ENCODE data around the gene PCDHA7. TPM values are rescaled to one million over a fixed set of nuclear protein-coding genes. Genes with fewer than 3 reads are reported as not detected.
A peak's percentile ranks its signal among the peaks of the same experiment; 100 is the strongest.

The PCDHA7 gene
- total RNA-seq, 1 donor from 2014 or later = not detected

DNA sequence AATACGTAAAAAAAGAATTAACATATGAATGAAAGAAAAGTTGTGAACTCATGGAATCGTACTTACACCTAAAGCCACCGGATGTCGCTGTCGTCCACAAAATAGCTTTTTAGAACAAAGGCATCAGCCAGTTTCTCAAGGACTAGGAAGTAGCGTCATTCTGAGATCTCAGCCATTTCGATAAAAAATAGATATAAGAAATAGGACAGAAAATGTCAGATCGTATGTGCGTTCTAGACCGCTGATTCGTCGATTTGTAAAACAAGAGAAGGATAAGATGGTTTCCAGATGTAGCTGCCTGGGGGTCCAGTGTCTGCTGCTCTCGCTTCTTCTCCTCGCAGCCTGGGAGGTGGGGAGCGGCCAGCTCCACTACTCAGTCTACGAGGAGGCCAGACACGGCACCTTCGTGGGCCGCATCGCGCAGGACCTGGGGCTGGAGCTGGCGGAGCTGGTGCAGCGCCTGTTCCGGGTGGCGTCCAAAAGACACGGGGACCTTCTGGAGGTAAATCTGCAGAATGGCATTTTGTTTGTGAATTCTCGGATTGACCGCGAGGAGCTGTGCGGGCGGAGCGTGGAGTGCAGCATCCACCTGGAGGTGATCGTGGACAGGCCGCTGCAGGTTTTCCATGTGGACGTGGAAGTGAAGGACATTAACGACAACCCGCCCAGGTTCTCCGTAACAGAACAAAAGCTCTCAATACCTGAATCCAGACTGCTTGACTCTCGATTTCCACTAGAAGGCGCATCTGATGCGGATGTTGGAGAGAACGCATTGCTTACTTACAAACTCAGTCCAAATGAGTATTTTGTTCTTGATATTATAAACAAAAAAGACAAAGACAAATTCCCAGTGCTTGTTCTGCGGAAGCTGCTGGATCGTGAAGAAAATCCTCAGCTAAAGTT is 22.0 kb downstream of the PCDHA7 start, which contains the start of gene PCDHA10:
Gene PCDHA10 (plus strand): TSS at position 126 of the 903 bp plus-strand sequence. CDS start 152 bp downstream, at position 278.
- intact Hi-C loops (cut with micrococcal nuclease) = no loop called here

DNA sequence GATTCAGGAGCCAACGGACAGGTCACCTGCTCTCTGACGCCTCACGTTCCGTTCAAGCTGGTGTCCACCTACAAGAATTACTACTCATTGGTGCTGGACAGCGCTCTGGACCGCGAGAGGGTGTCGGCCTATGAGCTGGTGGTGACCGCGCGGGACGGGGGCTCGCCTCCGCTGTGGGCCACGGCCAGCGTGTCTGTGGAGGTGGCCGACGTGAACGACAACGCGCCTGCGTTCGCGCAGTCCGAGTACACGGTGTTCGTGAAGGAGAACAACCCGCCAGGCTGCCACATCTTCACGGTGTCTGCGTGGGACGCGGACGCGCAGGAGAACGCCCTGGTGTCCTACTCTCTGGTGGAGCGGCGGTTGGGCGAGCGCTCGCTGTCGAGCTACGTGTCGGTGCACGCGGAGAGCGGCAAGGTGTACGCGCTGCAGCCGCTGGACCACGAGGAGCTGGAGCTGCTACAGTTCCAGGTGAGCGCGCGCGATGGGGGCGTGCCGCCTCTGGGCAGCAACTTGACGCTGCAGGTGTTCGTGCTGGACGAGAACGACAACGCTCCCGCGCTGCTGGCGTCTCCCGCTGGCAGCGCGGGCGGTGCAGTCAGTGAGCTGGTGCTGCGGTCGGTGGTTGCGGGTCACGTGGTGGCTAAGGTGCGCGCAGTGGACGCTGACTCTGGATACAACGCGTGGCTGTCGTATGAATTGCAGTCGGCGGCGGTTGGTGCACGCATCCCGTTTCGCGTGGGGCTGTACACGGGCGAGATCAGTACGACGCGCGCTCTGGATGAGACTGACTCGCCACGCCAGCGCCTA is 23.3 kb downstream of the PCDHA7 start:
- Histone ChIP-seq H3K9me3 (replicated peaks) (peaks cover 73% of the 10 kb centered on the region), H3K4me1 (no peaks in the 10 kb centered on the region), H3K27me3 (ENCODE audit: low read depth) (peaks cover 81% of the 10 kb centered on the region), H3K27ac (replicated peaks) (no peak overlapping the region), H3K36me3 (no peaks in the 10 kb centered on the region), H3K4me3 (no peak overlapping the region)
- no peak for DNase-seq
- intact Hi-C loops (cut with micrococcal nuclease) = no loop called here
- TF ChIP-seq, protein P1, sequence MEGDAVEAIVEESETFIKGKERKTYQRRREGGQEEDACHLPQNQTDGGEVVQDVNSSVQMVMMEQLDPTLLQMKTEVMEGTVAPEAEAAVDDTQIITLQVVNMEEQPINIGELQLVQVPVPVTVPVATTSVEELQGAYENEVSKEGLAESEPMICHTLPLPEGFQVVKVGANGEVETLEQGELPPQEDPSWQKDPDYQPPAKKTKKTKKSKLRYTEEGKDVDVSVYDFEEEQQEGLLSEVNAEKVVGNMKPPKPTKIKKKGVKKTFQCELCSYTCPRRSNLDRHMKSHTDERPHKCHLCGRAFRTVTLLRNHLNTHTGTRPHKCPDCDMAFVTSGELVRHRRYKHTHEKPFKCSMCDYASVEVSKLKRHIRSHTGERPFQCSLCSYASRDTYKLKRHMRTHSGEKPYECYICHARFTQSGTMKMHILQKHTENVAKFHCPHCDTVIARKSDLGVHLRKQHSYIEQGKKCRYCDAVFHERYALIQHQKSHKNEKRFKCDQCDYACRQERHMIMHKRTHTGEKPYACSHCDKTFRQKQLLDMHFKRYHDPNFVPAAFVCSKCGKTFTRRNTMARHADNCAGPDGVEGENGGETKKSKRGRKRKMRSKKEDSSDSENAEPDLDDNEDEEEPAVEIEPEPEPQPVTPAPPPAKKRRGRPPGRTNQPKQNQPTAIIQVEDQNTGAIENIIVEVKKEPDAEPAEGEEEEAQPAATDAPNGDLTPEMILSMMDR (IDR thresholded peaks at IDR 0.05; ENCODE audit: borderline replicate concordance) = no peak

More for the DNA sequence above, 22.0 kb downstream of the PCDHA7 start, which contains the start of gene PCDHA10:
- Histone ChIP-seq H3K36me3 (no peaks in the 10 kb centered on the region), H3K27me3 (ENCODE audit: low read depth) (peaks cover 73% of the 10 kb centered on the region), H3K4me1 (no peaks in the 10 kb centered on the region), H3K4me3 (peak within 1 kb of the TSS; percentile 34), H3K27ac (replicated peaks) (no peak within 1 kb of the TSS), H3K9me3 (replicated peaks) (peaks cover 63% of the 10 kb centered on the region)
- no peak for DNase-seq
- TF ChIP-seq, protein P1 (IDR thresholded peaks at IDR 0.05; ENCODE audit: borderline replicate concordance) = peak; percentile 24

DNA sequence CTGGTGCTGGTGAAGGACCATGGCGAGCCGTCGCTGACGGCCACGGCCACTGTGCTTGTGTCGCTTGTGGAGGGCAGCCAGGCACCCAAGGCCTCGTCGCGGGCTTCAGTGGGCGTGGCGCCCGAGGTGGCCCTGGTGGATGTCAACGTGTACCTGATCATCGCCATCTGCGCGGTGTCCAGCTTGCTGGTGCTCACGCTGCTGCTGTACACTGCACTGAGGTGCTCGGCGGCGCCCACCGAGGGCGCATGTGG is 23.8 kb downstream of the PCDHA7 start:
- DNase-seq = no peak
- intact Hi-C loops (cut with micrococcal nuclease) = no loop called here
- TF ChIP-seq, protein P1 (IDR thresholded peaks at IDR 0.05; ENCODE audit: borderline replicate concordance) = no peak
- no peak overlapping the region for H3K27ac ChIP-seq (replicated peaks)
- H3K9me3 ChIP-seq (replicated peaks) = peaks cover 73% of the 10 kb centered on the region
- no peaks in the 10 kb centered on the region for H3K4me1 ChIP-seq
- peaks cover 81% of the 10 kb centered on the region for H3K27me3 ChIP-seq (ENCODE audit: low read depth)
- H3K4me3 ChIP-seq = no peak overlapping the region
- no peaks in the 10 kb centered on the region for H3K36me3 ChIP-seq

- Histone ChIP-seq H3K4me3 (no peak overlapping the region), H3K27ac (replicated peaks) (no peak overlapping the region), H3K36me3 (no peaks in the 10 kb centered on the region), H3K27me3 (ENCODE audit: low read depth) (peaks cover 88% of the 10 kb centered on the region), H3K4me1 (no peaks in the 10 kb centered on the region), H3K9me3 (replicated peaks) (peaks cover 67% of the 10 kb centered on the region)
- intact Hi-C loops (cut with micrococcal nuclease) = no loop called here
- no peak for DNase-seq
- TF ChIP-seq, protein P1 (IDR thresholded peaks at IDR 0.05; ENCODE audit: borderline replicate concordance) = no peak
These were observed 28.6 kb downstream of the PCDHA7 start for GRCh38 chr5:140862441-140863295.
